Adipocyte (in vitro differentiated cells): ENCODE measurements around the gene FAHD1.

Experiments used
- DNase-seq: peaks from one replicate; pipeline ENCODE4 v3.0.0-alpha.2; 2015; ENCODE audit warnings: low read depth
- H3K27me3 ChIP-seq: replicated peaks from 2 replicates; pipeline ENCODE4 v1.7.0; 2013; ENCODE audit warnings: mild to moderate bottlenecking, low read length, moderate library complexity; ENCODE audit not compliant: control insufficient read depth, insufficient read depth
- H3K36me3 ChIP-seq: 2 replicates; pipeline ENCODE4 v1.7.0; 2013; ENCODE audit warnings: low read length, mild to moderate bottlenecking, moderate library complexity; ENCODE audit not compliant: control insufficient read depth, insufficient read depth, severe bottlenecking
- H3K4me1 ChIP-seq: 2 replicates; pipeline ENCODE4 v1.7.0; 2013; ENCODE audit warnings: mild to moderate bottlenecking, low read length, moderate library complexity; ENCODE audit not compliant: control insufficient read depth, insufficient read depth
- H3K4me3 ChIP-seq: 2 replicates; pipeline ENCODE4 v1.7.0; 2013; ENCODE audit warnings: mild to moderate bottlenecking, low read length, moderate library complexity
- H3K9ac ChIP-seq: 2 replicates; pipeline ENCODE4 v1.7.0; 2013; ENCODE audit warnings: mild to moderate bottlenecking, low read length, moderate library complexity
- H3K9me3 ChIP-seq: 2 replicates; pipeline ENCODE4 v1.7.0; 2013; ENCODE audit warnings: mild to moderate bottlenecking, low read length, moderate library complexity; ENCODE audit not compliant: control insufficient read depth

The FAHD1 gene

GRCh38 chr16:1878256-1878655, 51.2 kb downstream of the FAHD1 start:
- Histone ChIP-seq H3K4me3 (no peak overlapping the region), H3K27me3 (peaks cover 47% of the 10 kb centered on the region), H3K4me1 (no peaks in the 10 kb centered on the region), H3K36me3 (no peaks in the 10 kb centered on the region), H3K9ac (no peak overlapping the region), H3K9me3 (no peaks in the 10 kb centered on the region)
- DNase-seq = no peak
